Measurements from ENCODE around the gene NCKAP5.

Gene NCKAP5

GRCh38 chr2:132971310-132972061, 596.8 kb downstream of the NCKAP5 start:
- DNase-seq = no peak

- no peak for DNase-seq
Observed at GRCh38 chr2:132969371-132969985, 598.8 kb downstream of the NCKAP5 start.

DNA sequence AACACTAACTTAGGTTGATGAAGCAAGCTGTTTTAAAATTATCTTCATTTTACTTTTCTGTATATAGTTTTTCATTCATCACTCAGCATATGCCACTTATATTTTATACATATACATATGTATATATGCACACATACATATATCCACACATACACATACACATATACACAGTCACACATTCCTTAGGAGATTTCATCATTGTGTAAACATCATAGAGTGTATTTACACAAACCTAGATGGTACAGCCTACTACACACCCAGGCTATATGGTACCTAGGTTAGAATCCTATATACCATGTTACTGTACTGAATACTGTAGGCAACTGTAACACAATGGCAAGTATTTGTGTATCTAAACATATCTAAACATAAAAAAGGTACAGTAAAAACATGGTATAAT, 602.8 kb downstream of the NCKAP5 start:
- no peak for DNase-seq

DNA sequence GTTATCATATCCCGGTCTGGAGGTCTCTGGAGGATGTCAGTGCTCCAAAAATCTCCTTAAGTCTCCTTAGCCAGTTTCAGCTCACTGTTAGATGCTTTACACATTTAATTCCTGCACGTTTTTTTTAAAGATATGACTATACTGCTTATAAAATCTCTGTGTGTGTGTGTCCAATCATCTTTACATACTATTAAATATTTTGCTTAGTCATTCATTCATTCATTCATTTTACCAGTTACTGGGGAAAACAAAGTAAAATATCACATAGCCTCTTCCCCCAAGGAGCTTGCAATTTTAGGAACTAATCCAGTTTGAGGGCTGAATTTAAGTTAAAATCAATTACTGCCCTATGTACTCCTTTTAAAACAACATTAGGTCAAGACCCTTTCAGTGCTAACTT, 605.1 kb downstream of the NCKAP5 start:
- DNase-seq = no peak

DNA sequence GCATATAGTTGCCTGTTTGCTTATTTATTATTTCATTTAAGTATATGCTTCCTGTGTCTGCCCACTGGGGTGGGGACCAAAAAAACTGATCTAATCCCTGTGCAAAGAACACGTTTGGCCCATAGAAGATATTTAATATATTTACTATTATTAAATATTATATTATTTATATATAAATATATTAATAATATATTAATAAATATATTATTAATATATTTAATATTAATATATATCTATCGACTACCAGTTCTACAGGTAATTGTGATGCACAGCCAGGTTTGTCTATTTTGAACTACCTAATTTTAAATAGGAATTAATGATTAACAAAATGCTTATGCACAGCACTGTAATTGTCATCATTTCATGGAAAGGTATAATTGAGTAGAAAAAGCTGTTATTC, 609.4 kb downstream of the NCKAP5 start:
- no peak for DNase-seq

GRCh38 chr2:132955871-132956615, 612.2 kb downstream of the NCKAP5 start:
- DNase-seq = no peak

DNA sequence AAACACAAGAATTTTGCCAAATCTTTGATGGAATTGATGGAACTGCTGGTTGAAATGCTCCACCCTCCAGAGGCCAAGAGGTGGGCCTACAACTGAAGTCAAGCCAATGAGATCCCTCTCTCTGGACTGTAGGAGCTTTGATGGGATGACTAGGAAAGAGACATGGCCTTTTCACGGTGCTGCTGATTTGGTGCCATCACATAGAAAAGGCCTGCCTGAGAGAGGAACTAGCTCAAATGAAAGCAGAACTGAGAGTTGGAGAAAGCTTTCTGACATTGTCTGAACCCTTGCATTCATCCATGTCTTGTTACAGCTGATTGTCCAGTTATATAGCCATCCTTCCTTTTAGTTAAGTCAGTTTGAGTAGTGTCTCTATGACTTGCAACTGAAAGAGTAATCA, 614.5 kb downstream of the NCKAP5 start:
- DNase-seq = no peak

DNA sequence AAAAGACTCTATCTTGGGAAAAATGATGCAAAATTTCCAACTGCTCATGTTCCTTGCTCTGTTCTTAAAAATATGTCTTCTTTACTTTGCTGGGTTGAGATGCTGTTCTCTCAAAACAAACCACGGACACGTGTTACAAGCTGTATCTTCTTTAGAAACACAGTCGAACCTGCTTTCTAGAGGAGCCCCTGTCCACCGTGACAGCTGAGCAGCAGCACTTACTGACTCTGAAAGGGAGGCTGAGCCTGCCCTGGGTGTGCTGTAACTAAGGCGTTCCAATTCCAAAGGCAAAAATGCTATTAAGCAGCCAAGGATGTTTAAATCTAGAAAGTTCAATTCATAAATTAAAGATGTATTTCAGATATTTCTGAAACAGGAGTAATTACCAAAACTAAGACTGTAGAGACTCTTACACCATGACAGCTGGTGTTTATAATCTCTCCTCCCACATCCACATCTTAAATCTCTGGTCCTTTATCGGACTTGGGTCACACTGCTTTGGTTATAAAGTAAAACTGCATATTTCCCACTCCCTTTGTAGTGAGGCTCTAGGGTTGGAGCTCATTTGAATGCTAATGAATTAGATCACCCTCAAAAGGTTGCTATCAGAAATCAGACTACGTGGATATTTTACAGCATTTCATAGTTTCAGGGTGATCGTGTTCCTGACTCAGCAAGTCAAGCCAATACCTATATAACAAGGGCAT, 617.1 kb downstream of the NCKAP5 start:
- no peak for DNase-seq

GRCh38 chr2:132949108-132949507, 619.2 kb downstream of the NCKAP5 start:
- no peak for DNase-seq

DNA sequence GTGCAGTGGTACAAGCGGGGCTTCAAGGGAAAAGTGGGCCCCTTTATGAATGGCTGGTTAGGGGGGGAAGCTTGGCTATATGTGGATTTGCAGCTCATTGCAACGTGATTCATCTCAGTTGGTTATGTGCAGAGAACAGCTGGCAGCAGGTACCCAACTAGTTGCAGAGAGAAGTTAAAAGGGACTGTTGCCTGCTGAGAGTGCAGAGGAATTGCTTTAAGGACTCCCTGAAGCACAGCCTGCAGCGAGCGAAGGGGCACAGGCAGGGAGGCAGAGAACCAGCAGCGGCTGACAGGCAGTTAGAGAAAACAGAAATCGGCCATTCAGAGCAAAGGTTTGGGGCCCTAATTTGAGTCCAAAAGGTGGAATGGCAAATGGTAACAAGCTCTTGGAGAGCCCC, 620.1 kb downstream of the NCKAP5 start:
- DNase-seq = no peak

DNA sequence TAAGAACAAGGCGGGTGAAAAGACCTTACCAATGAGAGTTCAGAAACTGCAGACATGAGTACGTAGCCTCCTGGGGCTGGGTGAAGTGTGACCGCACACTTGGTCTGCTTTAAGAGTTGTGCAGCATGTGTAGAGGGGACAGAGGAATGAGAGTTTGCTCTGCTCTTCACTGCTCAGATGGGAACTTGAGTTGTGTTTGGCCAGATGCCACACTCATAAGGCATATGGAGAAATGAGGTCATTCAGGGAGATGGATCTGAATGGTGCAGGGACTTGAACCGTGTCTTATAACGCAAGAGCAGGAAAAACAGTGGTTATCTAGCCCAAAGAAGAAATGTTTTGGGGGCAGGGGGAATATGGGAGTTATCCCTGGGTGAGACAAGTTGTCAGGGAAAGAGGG, 624.4 kb downstream of the NCKAP5 start:
- no peak for DNase-seq

DNA sequence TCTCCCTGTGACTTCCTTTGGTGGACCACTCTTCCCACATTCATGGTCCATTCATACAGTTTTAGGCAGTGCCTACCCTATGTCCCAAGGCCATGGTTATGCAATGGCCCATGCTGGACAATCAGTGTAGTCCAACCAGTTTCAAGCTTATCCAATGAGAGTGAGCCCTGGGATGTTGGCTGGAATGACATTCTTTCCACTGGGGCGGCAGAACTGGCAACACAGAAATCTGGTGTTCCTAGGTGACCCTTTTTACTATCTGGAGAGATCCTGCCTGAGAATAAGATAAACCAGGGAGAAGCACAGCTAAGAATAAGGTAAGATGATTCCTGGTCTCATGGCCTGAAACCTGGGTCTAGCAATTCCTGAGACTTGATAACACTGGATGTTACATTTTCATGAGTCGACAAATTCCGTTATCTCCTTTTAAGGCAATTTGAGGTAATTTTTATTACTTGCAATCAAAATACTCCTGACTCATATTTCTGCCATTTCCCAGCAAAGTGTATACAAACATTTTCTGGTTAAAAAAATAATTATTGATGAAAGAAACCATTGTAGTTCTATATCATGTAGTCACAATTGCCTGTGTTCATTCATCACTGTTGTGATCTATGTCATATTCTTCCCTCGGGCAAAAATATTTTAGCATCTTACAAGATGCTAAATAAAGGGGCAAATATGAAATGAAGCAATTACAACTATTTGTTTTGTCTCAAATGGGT, 626.8 kb downstream of the NCKAP5 start:
- DNase-seq = no peak

GRCh38 chr2:132937629-132938028, 630.6 kb downstream of the NCKAP5 start:
- no peak for DNase-seq

DNA sequence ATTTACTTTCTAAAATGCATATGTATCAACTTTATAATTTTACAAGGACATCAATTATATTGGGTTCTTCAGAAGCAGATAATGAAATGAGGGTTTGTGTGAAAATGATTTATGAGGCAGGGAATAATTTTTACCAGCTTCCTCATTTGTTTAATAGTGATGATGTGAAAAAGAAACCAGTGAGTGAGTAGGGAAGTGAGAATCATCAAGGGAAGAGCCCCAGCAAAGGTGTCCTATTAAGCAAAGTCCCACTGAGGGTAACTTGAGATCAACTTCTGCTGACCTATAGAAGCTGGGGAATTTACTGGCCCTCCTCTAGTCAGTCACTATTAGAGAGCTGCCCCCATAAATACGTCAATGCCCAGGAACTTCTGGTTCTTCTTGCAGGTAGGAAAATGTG, 631.5 kb downstream of the NCKAP5 start:
- DNase-seq = no peak

DNA sequence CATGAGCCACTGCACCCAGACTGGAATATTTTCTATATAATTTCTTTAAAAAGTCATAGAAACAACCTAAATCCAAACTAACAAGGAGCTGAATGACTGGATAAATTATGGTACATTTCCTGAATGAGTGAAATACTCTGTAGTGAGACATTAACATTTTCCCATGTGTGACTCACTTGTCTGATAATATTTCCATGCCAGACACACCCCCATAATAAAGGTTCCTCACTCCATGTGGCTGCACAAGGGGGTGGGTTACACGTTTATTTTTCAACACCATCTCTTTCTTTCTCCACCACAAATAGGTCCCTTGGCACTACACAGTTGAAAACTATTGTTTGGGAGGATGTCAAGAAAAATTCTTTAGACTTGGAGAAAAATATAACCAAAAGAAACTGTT, 632.0 kb downstream of the NCKAP5 start:
- DNase-seq = no peak

DNA sequence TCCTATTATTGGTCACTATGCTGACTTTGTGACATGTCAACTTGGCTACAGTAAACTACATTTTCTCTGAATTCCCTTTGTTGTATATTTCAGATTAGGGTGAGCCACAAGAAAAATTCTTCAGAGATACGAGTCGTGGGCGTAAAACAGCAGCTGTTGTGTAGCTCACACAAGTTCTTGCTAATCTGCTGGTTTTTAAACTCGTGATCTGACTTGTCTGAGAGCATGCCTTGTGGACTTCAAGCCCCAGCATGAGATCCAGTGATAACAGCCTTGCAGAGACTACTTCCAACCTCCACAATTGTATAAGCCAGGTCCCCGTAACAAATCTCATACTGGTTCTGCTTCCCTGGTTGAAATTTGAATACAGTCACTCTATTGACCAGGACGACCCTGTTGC, 638.5 kb downstream of the NCKAP5 start:
- no peak for DNase-seq

DNA sequence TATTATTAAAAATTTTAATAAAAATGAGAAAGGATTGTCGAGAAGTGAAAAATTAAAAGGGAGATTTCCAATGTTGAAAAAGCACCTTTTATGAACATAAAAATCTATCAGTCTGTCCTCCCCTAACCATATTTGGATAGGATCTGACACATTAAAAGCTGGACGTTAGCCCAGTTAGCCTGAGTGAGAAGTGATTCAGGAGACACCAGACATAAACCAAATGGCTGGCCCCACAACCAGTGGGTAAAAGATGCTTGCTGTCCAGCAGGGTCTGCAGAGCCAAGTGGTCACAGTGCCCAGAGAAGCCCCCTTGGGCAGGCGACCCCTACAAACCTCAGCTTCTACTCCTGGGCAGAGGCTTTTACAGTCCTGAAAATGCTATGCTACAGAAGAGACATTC, 644.5 kb downstream of the NCKAP5 start:
- no peak for DNase-seq

DNA sequence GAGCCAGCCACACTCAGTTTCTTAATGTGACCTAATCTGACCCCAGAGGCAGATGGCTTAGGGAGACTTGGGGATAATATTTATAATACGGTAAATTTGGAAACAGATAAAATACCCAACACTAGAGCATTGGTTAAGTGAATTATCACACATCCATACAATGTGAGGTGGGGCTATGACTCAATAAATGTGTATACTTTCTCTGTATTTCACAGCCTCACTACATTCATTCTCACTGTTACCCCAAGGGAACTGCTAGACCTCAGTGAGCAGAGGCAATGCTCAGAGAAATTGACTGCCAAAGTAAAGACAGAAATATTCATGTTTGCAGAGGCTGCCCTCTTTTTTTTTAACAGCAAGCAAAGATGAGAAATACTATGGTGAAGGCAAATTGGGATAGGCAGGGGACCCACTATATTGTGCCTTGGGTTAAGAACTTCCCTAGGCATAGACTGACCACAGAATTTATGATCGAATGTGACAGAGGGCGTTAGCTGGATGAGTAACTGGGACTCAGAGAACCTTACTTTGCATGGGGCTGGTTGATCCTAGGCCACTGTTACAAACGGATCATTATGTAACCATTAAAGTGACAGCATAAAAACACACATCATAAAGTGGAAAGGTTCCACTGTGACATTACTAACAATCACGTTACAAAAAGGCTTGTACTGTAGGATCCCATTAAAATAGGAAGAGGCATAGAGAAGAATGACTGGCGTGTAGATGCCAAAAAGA, 652.3 kb downstream of the NCKAP5 start:
- DNase-seq = no peak

- DNase-seq = no peak
Observed at GRCh38 chr2:132911726-132912724, 656.2 kb downstream of the NCKAP5 start.

DNA sequence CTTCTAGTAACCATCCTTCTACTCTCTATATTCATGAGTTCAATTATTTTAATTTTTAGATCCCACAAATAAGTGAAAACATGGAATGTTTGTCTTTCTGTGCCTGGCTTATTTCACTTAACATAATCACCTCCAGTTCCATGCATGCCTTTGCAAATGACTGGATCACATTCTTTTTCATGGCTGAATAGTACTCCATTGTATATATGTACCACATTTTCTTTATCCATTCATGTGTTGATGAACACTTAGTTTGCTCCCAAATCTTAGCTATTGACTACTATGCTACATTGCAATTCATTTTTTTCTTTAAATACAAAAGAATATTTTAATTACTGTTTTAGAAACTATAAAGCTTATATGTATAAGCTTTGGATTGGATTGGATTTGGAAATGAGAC, 657.8 kb downstream of the NCKAP5 start:
- no peak for DNase-seq

- DNase-seq = no peak
Observed at GRCh38 chr2:132909427-132909826, 658.8 kb downstream of the NCKAP5 start.

Data from CD4-positive, alpha-beta T cell treated with Interferon gamma for 1 hour (primary cell).